Mucosa of stomach (tissue), 1 donor: ENCODE measurements around the gene ADAM19.

Experiments used
- H3K27me3 ChIP-seq: one replicate; pipeline ENCODE4 v1.7.0; 2013; ENCODE audit warnings: mild to moderate bottlenecking, low read length; ENCODE audit not compliant: control insufficient read depth, insufficient read depth
- H3K36me3 ChIP-seq: one replicate; pipeline ENCODE4 v1.7.0; 2013; ENCODE audit warnings: low read length; ENCODE audit not compliant: control insufficient read depth, insufficient read depth
- H3K4me1 ChIP-seq: one replicate; pipeline ENCODE4 v1.7.0; 2013; ENCODE audit warnings: mild to moderate bottlenecking, low read length; ENCODE audit not compliant: control insufficient read depth, insufficient read depth
- H3K4me3 ChIP-seq: one replicate; pipeline ENCODE4 v1.7.0; 2013; ENCODE audit warnings: low read length
- H3K9ac ChIP-seq: one replicate; pipeline ENCODE4 v1.7.0; 2013; ENCODE audit warnings: mild to moderate bottlenecking, low read length, moderate library complexity
- H3K9me3 ChIP-seq: one replicate; pipeline ENCODE4 v1.7.0; 2013; ENCODE audit warnings: mild to moderate bottlenecking, low read length, moderate library complexity; ENCODE audit not compliant: control insufficient read depth
- donor health status: Pancreatic carcinoma.

ADAM19 gene

DNA sequence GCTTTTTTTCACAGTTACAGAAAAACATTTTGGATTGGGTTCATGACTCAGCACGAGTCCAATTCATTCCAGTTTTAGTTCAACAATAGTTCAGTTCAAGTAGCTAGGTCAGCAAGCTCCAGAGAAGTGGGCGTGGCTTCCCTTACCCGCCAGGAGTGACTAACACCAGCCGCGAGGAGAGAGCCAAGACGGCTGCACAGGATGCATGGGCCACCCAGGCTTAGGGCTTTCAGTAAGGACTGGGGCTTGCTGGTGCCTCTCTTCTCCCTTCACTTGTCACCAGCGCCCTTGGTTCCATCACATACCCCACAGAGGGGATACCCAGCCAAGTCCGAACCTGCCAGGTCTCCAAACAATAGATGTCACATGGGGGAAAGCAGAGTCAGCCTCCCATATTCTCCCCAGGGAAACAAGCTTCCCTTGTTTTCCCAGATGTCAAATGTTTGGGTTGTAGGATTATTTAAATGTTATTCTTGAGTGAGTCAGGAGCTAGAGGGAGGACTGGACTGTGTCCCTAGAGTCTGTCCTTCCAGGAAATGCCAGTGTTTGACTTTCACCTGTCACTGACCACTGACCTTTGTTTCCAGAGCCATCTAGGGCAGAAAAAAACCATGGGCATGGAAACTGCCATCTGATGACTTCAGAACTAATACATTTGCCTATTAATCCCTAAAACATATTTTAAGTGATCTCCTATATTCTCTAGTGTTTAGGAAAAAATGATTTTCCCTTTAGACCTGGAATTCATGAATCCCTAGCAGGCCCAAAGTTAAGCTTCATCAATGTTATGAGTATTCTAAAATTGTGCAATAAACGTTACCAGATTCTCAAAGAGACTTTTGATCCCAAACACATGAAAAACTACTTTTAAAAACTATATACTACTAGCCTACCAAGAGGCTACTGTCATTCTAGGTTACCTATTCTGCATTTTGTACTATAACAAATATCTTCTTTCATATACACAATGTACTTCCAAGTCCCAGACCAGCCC, 63.6 kb downstream of the ADAM19 start:
- H3K9me3 ChIP-seq = no peaks in the 10 kb centered on the region
- H3K4me3 ChIP-seq = no peak overlapping the region
- H3K4me1 ChIP-seq = peaks cover 31% of the 10 kb centered on the region
- H3K9ac ChIP-seq = no peak overlapping the region
- no peaks in the 10 kb centered on the region for H3K27me3 ChIP-seq
- H3K36me3 ChIP-seq = no peaks in the 10 kb centered on the region

DNA sequence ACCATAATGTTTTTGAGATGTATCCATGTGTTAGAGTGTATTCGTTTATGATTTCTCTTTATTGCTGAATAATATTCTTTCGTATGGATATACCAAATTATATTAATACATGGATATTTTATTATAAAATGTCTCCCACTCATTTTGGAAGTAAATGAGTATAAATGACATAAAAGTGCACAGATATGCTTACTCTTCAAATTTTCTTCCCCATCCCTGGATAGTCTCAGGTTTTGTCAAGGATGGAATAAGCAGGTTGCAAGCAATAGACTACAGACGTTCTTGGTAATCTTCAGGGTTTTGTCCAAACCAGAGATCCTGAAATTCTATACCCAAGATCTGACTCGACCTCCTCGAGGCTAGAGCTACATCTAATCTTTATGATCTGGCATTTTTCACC, 64.9 kb downstream of the ADAM19 start:
- Histone ChIP-seq H3K4me3 (no peak overlapping the region), H3K4me1 (peaks cover 29% of the 10 kb centered on the region), H3K36me3 (no peaks in the 10 kb centered on the region), H3K9me3 (no peaks in the 10 kb centered on the region), H3K27me3 (no peaks in the 10 kb centered on the region), H3K9ac (no peak overlapping the region)

DNA sequence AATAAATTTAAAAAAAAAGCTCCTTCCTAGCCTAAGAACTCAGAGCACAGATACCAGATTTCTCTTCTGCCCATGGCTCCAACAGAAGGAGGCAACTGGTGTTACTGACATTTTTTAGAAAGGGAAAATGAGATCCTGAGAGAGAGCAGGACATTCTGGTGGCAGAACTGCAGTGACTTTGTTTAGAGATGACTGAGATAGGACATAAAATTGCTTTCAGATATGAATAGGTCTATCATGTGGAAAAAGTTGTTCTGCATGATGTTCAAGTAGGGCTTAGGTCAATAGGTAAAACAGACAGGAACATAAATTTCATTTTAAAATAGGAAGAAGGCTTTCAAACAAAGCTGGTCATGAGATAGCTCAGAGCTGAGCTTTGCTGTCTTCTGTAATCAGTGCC, 66.0 kb downstream of the ADAM19 start:
- Histone ChIP-seq H3K9ac (no peak overlapping the region), H3K36me3 (no peaks in the 10 kb centered on the region), H3K4me3 (no peak overlapping the region), H3K27me3 (no peaks in the 10 kb centered on the region), H3K4me1 (peaks cover 29% of the 10 kb centered on the region), H3K9me3 (no peaks in the 10 kb centered on the region)

DNA sequence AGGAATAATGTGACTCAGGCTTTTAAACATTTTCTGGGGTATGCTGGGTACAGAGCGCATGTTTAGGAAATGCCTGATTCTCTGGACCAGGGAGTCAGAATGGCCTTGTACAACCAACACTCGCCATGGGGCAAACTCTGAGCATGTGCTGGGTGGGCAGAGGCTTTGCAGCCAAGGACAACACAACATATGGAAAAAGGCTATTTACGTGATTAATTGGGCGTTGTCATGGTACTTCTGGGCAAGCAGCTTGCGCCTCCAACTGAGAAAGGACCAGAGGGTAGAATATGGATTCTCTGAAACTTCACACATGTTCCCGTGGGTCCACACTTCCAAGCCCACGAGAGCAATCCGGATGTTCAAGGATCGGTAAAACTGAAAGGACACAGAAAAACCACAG, 66.5 kb downstream of the ADAM19 start:
- H3K9me3 ChIP-seq = no peaks in the 10 kb centered on the region
- H3K9ac ChIP-seq = no peak overlapping the region
- H3K27me3 ChIP-seq = no peaks in the 10 kb centered on the region
- no peaks in the 10 kb centered on the region for H3K36me3 ChIP-seq
- H3K4me1 ChIP-seq = peaks cover 29% of the 10 kb centered on the region
- H3K4me3 ChIP-seq = no peak overlapping the region

DNA sequence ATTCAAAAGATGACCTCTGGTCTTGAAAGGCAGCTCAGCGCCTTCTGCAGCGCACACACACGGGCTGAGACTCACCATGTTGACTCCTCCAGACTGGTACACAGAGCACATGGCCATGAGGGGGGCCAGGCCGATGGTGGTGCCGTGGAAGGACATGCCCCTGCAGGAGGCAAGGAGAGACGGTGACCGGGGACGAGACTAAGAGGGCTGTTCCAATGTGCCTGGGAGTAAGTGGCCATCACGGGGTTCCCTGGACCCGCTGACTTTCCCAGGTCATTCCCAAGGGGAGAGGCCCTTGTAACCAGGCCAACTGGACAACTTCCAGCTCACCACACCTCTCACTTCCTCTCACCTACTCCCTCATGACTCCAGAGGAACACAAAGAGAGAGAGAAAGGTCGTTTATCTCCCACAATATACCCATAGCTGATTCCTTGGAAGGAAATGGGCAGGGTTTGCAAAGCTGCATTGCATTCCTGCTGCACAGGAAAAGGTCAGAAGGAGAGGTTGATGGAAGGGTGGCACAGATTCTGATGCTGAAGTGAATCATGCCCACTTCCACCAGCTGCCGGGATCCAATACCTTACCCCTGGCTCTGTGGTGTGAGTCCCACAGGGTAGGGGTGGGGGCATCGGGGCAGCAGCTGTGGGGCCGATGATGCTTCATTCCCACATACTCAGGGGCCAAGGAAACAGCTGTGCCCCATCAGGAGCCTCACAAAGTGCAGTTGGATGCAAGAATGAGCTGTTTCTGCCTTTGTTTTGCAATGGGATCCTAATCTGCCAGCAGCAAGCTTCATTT, 68.4 kb downstream of the ADAM19 start:
- Histone ChIP-seq H3K9ac (no peak overlapping the region), H3K9me3 (no peaks in the 10 kb centered on the region), H3K4me1 (peaks cover 22% of the 10 kb centered on the region), H3K4me3 (no peak overlapping the region), H3K27me3 (no peaks in the 10 kb centered on the region), H3K36me3 (no peaks in the 10 kb centered on the region)

DNA sequence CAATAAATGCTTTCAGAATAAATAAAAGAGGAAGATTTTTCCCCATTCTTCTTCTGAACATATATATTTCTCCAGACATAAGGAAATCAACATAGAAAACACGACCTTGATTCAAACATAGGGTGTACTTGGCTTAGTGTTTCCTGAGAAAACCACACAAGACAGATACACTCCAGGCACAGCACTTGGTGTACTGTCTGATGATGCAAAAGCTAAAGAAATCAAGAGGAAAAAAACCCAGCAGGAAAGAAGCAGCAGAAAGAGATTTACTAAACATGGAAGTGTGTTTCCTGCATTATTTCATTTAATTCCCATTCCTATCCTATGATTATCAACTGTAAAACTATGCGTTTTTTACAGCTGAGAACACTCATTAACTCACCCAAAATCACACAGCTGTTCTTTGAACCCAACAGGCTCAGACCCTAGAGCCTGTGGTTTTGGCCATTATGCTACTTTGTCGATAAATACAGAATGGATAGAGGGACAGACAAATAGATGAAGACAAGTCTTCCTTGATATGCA, 69.4 kb downstream of the ADAM19 start:
- Histone ChIP-seq H3K36me3 (no peaks in the 10 kb centered on the region), H3K4me1 (peaks cover 14% of the 10 kb centered on the region)

DNA sequence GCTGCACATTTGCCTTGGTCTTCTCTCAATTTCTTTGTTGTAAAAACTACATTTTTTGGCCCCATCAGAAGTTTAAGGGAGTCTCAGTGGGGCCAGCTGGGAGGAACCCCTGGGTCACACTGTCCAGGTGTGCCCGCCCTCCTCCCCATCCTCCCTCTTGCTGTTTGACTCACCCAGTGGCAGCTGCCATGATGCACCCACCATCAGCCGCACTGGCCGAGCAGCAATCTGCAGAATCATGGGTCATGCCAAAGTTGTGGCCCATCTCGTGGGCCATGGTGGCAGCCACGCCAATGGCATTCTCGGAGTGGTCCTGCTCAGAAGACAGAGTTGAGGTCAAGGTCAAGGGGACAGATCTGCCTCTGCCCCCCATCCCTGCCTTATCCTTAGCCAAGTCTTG, 70.1 kb downstream of the ADAM19 start:
- no peaks in the 10 kb centered on the region for H3K9me3 ChIP-seq
- no peak overlapping the region for H3K4me3 ChIP-seq
- no peaks in the 10 kb centered on the region for H3K27me3 ChIP-seq
- H3K36me3 ChIP-seq = no peaks in the 10 kb centered on the region
- peaks cover 10% of the 10 kb centered on the region for H3K4me1 ChIP-seq
- H3K9ac ChIP-seq = no peak overlapping the region

More for the DNA sequence above, 69.4 kb downstream of the ADAM19 start:
- Histone ChIP-seq H3K9ac (no peak overlapping the region), H3K4me3 (no peak overlapping the region), H3K27me3 (no peaks in the 10 kb centered on the region), H3K9me3 (no peaks in the 10 kb centered on the region)

DNA sequence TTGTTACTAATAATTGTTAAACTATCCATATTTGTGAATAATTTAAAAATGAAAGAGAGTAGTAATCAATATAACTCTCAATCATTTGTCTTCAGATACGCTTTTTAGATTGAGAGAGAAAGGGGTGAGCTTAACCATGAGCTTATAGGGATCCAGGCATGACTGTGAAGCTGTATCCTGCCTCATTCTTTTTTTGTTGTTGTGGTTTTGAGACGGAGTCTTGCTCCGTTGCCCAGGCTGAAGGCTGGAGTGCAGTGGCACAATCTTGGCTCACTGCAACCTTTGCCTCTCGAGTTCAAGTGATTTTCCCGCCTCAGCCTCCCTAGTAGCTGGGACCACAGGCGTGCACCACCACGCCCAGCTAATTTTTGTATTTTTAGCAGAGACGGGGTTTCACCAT, 71.5 kb downstream of the ADAM19 start:
- Histone ChIP-seq H3K9ac (no peak overlapping the region), H3K36me3 (no peaks in the 10 kb centered on the region), H3K9me3 (no peaks in the 10 kb centered on the region), H3K4me3 (no peak overlapping the region), H3K4me1 (peaks cover 10% of the 10 kb centered on the region), H3K27me3 (no peaks in the 10 kb centered on the region)

DNA sequence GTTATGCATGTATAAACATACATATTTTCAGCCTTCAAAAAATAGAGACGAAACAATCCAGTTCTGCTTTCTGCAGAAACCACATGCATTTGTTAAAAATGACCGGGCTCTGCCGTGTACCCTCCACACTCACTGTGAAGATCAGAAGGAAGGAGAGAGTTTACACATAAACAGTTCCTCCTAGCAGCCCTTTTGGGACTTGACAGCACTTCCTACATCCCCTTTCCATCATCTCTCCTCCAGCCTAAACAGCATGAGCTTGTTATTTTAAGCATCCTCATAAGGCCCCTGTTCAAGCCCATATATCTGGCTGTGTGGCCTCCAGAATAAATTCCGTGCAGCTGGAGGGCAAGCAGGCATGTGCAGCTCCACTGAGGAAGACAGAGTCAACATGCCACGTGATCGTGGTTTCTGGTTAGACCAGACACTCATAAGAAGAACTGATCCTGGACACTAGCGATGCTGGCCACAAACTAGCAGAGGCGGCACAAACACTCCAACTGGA, 73.4 kb downstream of the ADAM19 start:
- Histone ChIP-seq H3K4me3 (no peak overlapping the region), H3K9me3 (no peaks in the 10 kb centered on the region), H3K27me3 (no peaks in the 10 kb centered on the region), H3K4me1 (peaks cover 4% of the 10 kb centered on the region), H3K9ac (no peak overlapping the region), H3K36me3 (no peaks in the 10 kb centered on the region)

DNA sequence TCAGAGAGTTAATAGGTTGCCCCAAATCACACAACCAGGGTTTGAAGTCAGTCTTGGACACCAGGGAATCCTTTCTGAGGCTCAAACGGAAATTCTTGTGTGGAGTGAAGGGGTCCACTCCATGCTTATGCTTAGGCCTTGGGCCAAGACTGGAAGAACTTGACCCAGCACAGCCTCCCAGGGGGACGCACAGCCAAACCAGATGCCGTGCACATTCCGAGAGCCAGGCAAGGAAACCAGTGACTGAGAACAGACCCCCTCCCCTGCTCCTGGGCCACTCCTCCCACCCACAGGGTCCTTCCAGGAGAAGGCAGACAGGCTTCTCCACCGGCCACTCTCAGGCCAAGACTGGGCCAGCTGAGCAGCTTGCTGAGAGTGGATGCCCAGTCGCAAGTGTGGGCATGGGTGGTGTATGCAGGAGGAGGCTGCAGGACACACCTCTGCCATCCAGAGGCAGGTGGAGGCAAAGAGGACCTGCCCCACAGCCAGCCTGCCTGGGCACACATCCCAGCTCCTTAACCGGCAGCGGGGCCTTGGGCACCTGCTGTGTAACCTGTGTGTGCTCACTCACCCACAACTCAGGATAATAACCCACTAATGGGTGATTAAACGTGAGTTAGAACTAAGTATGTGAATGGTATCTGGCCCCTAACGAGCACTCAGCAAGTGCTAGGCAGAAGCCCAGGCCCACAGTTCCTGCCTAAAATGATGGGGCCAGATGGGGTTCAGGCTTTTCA, 77.5 kb downstream of the ADAM19 start:
- no peaks in the 10 kb centered on the region for H3K27me3 ChIP-seq
- no peaks in the 10 kb centered on the region for H3K4me1 ChIP-seq
- no peaks in the 10 kb centered on the region for H3K9me3 ChIP-seq
- H3K9ac ChIP-seq = no peak overlapping the region
- no peak overlapping the region for H3K4me3 ChIP-seq
- H3K36me3 ChIP-seq = no peaks in the 10 kb centered on the region

DNA sequence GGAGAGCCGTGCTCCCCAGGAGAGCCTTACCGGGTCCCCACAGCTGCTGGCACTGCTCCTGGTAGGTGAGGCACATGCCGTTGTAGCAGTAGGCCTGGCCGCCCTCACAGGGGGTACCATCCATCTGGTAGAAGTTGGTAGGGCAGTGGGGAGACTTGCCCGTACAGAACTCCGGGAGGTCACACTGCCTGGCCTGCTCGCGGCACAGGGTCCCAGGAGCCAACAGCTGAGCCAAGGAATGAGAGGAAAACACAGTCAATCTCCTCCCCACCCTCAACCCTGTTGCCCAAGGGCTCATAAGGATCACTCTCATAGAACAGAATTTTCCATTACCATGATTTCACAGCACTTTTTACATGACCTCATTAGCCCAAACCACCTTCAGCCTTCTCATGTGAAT, 78.7 kb downstream of the ADAM19 start:
- no peak overlapping the region for H3K4me3 ChIP-seq
- H3K9me3 ChIP-seq = no peaks in the 10 kb centered on the region
- no peaks in the 10 kb centered on the region for H3K4me1 ChIP-seq
- no peak overlapping the region for H3K9ac ChIP-seq
- no peaks in the 10 kb centered on the region for H3K27me3 ChIP-seq
- no peaks in the 10 kb centered on the region for H3K36me3 ChIP-seq
